Skeletal muscle satellite cell (primary cell): ENCODE data around the gene AGT.

ENCODE experiments used
- H3K27me3 ChIP-seq: 2 replicates; pipeline ENCODE4 v1.7.0; 2013; ENCODE audit warnings: low read length; ENCODE audit not compliant: control insufficient read depth, insufficient read depth
- H3K36me3 ChIP-seq: 2 replicates; pipeline ENCODE4 v1.7.0; 2013; ENCODE audit warnings: mild to moderate bottlenecking, control low read depth, low read length; ENCODE audit not compliant: insufficient read depth
- H3K4me1 ChIP-seq: 2 replicates; pipeline ENCODE4 v1.7.0; 2013; ENCODE audit warnings: low read length; ENCODE audit not compliant: control insufficient read depth, insufficient read depth
- H3K4me2 ChIP-seq: 2 replicates; pipeline ENCODE4 v1.7.0; 2013; ENCODE audit warnings: mild to moderate bottlenecking, low read length
- H3K4me3 ChIP-seq: 2 replicates; pipeline ENCODE4 v1.7.0; 2013; ENCODE audit warnings: low read length
- H3K9ac ChIP-seq: 2 replicates; pipeline ENCODE4 v1.7.0; 2013; ENCODE audit warnings: mild to moderate bottlenecking, low read depth, low read length, moderate library complexity
- H3K9me3 ChIP-seq: replicated peaks from 2 replicates; pipeline ENCODE4 v1.7.0; 2013; ENCODE audit warnings: mild to moderate bottlenecking, control low read depth, low read length

Gene AGT

GRCh38 chr1:230694991-230695390 is 18.9 kb downstream of the AGT start:
- H3K27me3 ChIP-seq = no peaks in the 10 kb centered on the region
- H3K4me2 ChIP-seq = no peak overlapping the region
- H3K9ac ChIP-seq = no peak overlapping the region
- no peaks in the 10 kb centered on the region for H3K9me3 ChIP-seq
- peaks cover 26% of the 10 kb centered on the region for H3K36me3 ChIP-seq
- H3K4me1 ChIP-seq = no peaks in the 10 kb centered on the region
- H3K4me3 ChIP-seq = no peak overlapping the region

- no peak overlapping the region for H3K4me3 ChIP-seq
- no peak overlapping the region for H3K4me2 ChIP-seq
- H3K36me3 ChIP-seq = peaks cover 31% of the 10 kb centered on the region
- no peaks in the 10 kb centered on the region for H3K4me1 ChIP-seq
- H3K9me3 ChIP-seq = no peaks in the 10 kb centered on the region
- no peak overlapping the region for H3K9ac ChIP-seq
- no peaks in the 10 kb centered on the region for H3K27me3 ChIP-seq
Observed at GRCh38 chr1:230694464-230694863, 19.5 kb downstream of the AGT start.

- H3K4me2 ChIP-seq = no peak overlapping the region
- H3K27me3 ChIP-seq = no peaks in the 10 kb centered on the region
- no peaks in the 10 kb centered on the region for H3K4me1 ChIP-seq
- H3K9me3 ChIP-seq = no peaks in the 10 kb centered on the region
- no peak overlapping the region for H3K9ac ChIP-seq
- H3K4me3 ChIP-seq = no peak overlapping the region
- H3K36me3 ChIP-seq = peaks cover 35% of the 10 kb centered on the region
Observed at GRCh38 chr1:230693777-230694176, 20.1 kb downstream of the AGT start.

GRCh38 chr1:230693221-230693620 is 20.7 kb downstream of the AGT start:
- H3K4me2 ChIP-seq = no peak overlapping the region
- H3K4me3 ChIP-seq = no peak overlapping the region
- peaks cover 38% of the 10 kb centered on the region for H3K36me3 ChIP-seq
- H3K4me1 ChIP-seq = no peaks in the 10 kb centered on the region
- no peaks in the 10 kb centered on the region for H3K27me3 ChIP-seq
- H3K9ac ChIP-seq = no peak overlapping the region
- no peaks in the 10 kb centered on the region for H3K9me3 ChIP-seq

- H3K36me3 ChIP-seq = peaks cover 45% of the 10 kb centered on the region
- H3K4me3 ChIP-seq = no peak overlapping the region
- no peak overlapping the region for H3K9ac ChIP-seq
- H3K4me1 ChIP-seq = no peaks in the 10 kb centered on the region
- H3K27me3 ChIP-seq = no peaks in the 10 kb centered on the region
- H3K9me3 ChIP-seq = no peaks in the 10 kb centered on the region
- H3K4me2 ChIP-seq = no peak overlapping the region
Observed at GRCh38 chr1:230691615-230692014, 22.3 kb downstream of the AGT start.

- H3K4me2 ChIP-seq = no peak overlapping the region
- no peaks in the 10 kb centered on the region for H3K9me3 ChIP-seq
- H3K36me3 ChIP-seq = peaks cover 47% of the 10 kb centered on the region
- H3K27me3 ChIP-seq = no peaks in the 10 kb centered on the region
- H3K4me3 ChIP-seq = no peak overlapping the region
- no peak overlapping the region for H3K9ac ChIP-seq
- H3K4me1 ChIP-seq = no peaks in the 10 kb centered on the region
Observed at GRCh38 chr1:230690101-230690500, 23.8 kb downstream of the AGT start.

- Histone ChIP-seq H3K4me1 (peaks cover 7% of the 10 kb centered on the region), H3K36me3 (peaks cover 50% of the 10 kb centered on the region), H3K9me3 (no peaks in the 10 kb centered on the region), H3K27me3 (no peaks in the 10 kb centered on the region), H3K4me3 (no peak overlapping the region), H3K9ac (no peak overlapping the region), H3K4me2 (no peak overlapping the region)
Observed at GRCh38 chr1:230686747-230687146, 27.2 kb downstream of the AGT start.

- peaks cover 10% of the 10 kb centered on the region for H3K4me1 ChIP-seq
- H3K9ac ChIP-seq = no peak overlapping the region
- no peak overlapping the region for H3K4me3 ChIP-seq
- H3K4me2 ChIP-seq = no peak overlapping the region
- H3K27me3 ChIP-seq = no peaks in the 10 kb centered on the region
- H3K9me3 ChIP-seq = no peaks in the 10 kb centered on the region
- peaks cover 38% of the 10 kb centered on the region for H3K36me3 ChIP-seq
Observed at GRCh38 chr1:230684998-230685397, 28.9 kb downstream of the AGT start.

GRCh38 chr1:230684146-230684545 is 29.8 kb downstream of the AGT start:
- Histone ChIP-seq H3K36me3 (peaks cover 34% of the 10 kb centered on the region), H3K4me3 (no peak overlapping the region), H3K27me3 (no peaks in the 10 kb centered on the region), H3K4me1 (peaks cover 10% of the 10 kb centered on the region), H3K4me2 (no peak overlapping the region), H3K9me3 (no peaks in the 10 kb centered on the region), H3K9ac (no peak overlapping the region)

GRCh38 chr1:230682882-230683610 is 30.9 kb downstream of the AGT start:
- no peak overlapping the region for H3K9ac ChIP-seq
- no peaks in the 10 kb centered on the region for H3K27me3 ChIP-seq
- peaks cover 10% of the 10 kb centered on the region for H3K4me1 ChIP-seq
- H3K36me3 ChIP-seq = peaks cover 34% of the 10 kb centered on the region
- H3K4me3 ChIP-seq = no peak overlapping the region
- no peaks in the 10 kb centered on the region for H3K9me3 ChIP-seq
- H3K4me2 ChIP-seq = no peak overlapping the region

- H3K9ac ChIP-seq = no peak overlapping the region
- H3K9me3 ChIP-seq = no peaks in the 10 kb centered on the region
- H3K27me3 ChIP-seq = no peaks in the 10 kb centered on the region
- no peak overlapping the region for H3K4me3 ChIP-seq
- H3K4me2 ChIP-seq = no peak overlapping the region
- H3K36me3 ChIP-seq = peaks cover 34% of the 10 kb centered on the region
- H3K4me1 ChIP-seq = peaks cover 10% of the 10 kb centered on the region
Observed at GRCh38 chr1:230682274-230682673, 31.6 kb downstream of the AGT start.

- no peaks in the 10 kb centered on the region for H3K9me3 ChIP-seq
- H3K4me2 ChIP-seq = no peak overlapping the region
- H3K4me1 ChIP-seq = peaks cover 10% of the 10 kb centered on the region
- peaks cover 27% of the 10 kb centered on the region for H3K36me3 ChIP-seq
- H3K4me3 ChIP-seq = no peak overlapping the region
- H3K9ac ChIP-seq = no peak overlapping the region
- no peaks in the 10 kb centered on the region for H3K27me3 ChIP-seq
Observed at GRCh38 chr1:230681599-230681998, 32.3 kb downstream of the AGT start.
